ENCODE results near the gene MED8. TPM values are rescaled to one million over a fixed set of nuclear protein-coding genes. Genes with fewer than 3 reads are reported as not detected.

MED8 gene
- total RNA-seq, 5 donors from 2014 or later (not counting 1 experiment from before 2014, with no cell fraction given), result 11.4 to 32.9 (median 29.5) TPM

DNA sequence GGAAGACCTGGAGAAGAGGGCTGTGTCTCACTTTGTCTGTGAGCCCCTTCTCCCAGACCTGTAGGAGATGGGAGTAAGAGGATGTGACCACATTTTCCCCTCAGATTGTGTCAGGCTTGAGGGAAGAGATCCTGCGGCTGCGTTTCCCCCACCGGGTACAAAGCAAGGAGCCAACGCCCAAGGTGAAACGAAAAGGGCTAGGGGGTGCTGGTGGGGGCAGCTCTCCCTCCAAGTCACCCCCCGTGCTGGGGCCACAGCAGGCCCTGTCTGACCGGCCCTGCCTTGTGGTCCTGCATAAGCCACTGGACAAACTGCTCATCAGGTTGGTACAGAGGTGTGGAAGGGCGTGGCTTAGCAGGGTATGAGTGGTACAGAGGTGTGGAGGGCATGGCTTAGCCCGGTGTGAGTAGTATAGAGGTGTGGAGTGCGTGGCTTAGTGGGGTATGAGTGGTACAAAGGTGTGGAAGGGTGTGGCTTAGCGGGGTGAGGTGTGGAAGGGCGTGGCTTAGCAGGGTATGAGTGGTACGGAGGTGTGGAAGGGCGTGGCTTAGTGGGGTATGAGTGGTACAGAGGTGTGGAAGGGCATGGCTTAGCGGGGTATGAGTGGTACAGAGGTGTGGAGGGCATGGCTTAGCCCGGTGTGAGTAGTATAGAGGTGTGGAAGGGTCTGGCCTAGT lies 33.5 kb upstream of the MED8 start:
- ChIA-PET CTCF (no interaction called here), POLR2A (no interaction called here)
- Mint-ChIP-seq H3K4me1 (no peaks in the 10 kb centered on the region), H3K27ac (no peak overlapping the region), H3K36me3 (peaks cover 41% of the 10 kb centered on the region), H3K9me3 (no peaks in the 10 kb centered on the region), H3K4me3 (no peak overlapping the region), H3K27me3 (no peaks in the 10 kb centered on the region)
- WGBS (ENCODE audit: insufficient coverage), result 92% methylated on average over 14 of the region's 16 CpGs
- no peaks in the 10 kb centered on the region for H3K9me3 ChIP-seq
- no peaks in the 10 kb centered on the region for H3K27me3 ChIP-seq (replicated peaks in 1 of 2; ENCODE audit: control insufficient read depth in 2 of 2, extremely low read depth in 1 of 2, insufficient read depth in 2 of 2, low read length in 1 of 2)
- ATAC-seq (replicated peaks in 1 of 4), result no peak
- peaks cover 0 to 5% of the 10 kb centered on the region in 2 experiments for H3K4me1 ChIP-seq (ENCODE audit: control insufficient read depth in 1 of 2, extremely low read depth in 1 of 2, insufficient read depth in 2 of 2, low read length in 2 of 2)
- no peak overlapping the region for H3K4me3 ChIP-seq (ENCODE audit: control insufficient read depth in 1 of 2, extremely low read depth in 1 of 2, low read length in 1 of 2)
- peaks cover 13 to 95% of the 10 kb centered on the region in 2 donors for H3K36me3 ChIP-seq (ENCODE audit: control insufficient read depth in 2 of 2, extremely low read depth in 1 of 2, insufficient read depth in 1 of 2, low read length in 1 of 2)
- no peak for DNase-seq
- H3K27ac ChIP-seq (ENCODE audit: low read length), result no peak overlapping the region

- Histone ChIP-seq H3K27ac (ENCODE audit: low read length) (no peak overlapping the region), H3K4me3 (ENCODE audit: control insufficient read depth in 1 of 2, extremely low read depth in 1 of 2, low read length in 1 of 2) (no peak overlapping the region), H3K9me3 (no peaks in the 10 kb centered on the region), H3K4me1 (ENCODE audit: control insufficient read depth in 1 of 2, extremely low read depth in 1 of 2, insufficient read depth in 2 of 2, low read length in 2 of 2) (peaks cover 0 to 5% of the 10 kb centered on the region in 2 experiments), H3K36me3 (ENCODE audit: control insufficient read depth in 2 of 2, extremely low read depth in 1 of 2, insufficient read depth in 1 of 2, low read length in 1 of 2) (peaks cover 10 to 95% of the 10 kb centered on the region in 2 donors), H3K27me3 (replicated peaks in 1 of 2; ENCODE audit: control insufficient read depth in 2 of 2, extremely low read depth in 1 of 2, insufficient read depth in 2 of 2, low read length in 1 of 2) (no peaks in the 10 kb centered on the region)
- H3K27ac Mint-ChIP-seq, result peak overlapping the region in 1 of 2 donors; percentile 48
- CTCF ChIA-PET, result no interaction called here
- no peak for DNase-seq
- H3K27me3 Mint-ChIP-seq, result no peaks in the 10 kb centered on the region
- 91% methylated on average over 3 of the region's 12 CpGs for WGBS (ENCODE audit: insufficient coverage)
- peaks cover 33% of the 10 kb centered on the region for H3K36me3 Mint-ChIP-seq
- no peaks in the 10 kb centered on the region for H3K4me1 Mint-ChIP-seq
- no peak for ATAC-seq (replicated peaks in 1 of 4)
- H3K4me3 Mint-ChIP-seq, result no peak overlapping the region
- no peaks in the 10 kb centered on the region for H3K9me3 Mint-ChIP-seq
- POLR2A ChIA-PET, result no interaction called here
These were observed 32.6 kb upstream of the MED8 start for GRCh38 chr1:43421976-43422750.

GRCh38 chr1:43421396-43421795 lies 31.8 kb upstream of the MED8 start:
- no peak overlapping the region for H3K4me3 Mint-ChIP-seq
- H3K9me3 ChIP-seq, result no peaks in the 10 kb centered on the region
- H3K27me3 Mint-ChIP-seq, result no peaks in the 10 kb centered on the region
- ChIA-PET CTCF (no interaction called here), POLR2A (no interaction called here)
- DNase-seq (no peak), ATAC-seq (replicated peaks in 1 of 4) (no peak)
- no peak overlapping the region for H3K27ac Mint-ChIP-seq
- H3K9me3 Mint-ChIP-seq, result no peaks in the 10 kb centered on the region
- no peak overlapping the region for H3K4me3 ChIP-seq (ENCODE audit: control insufficient read depth in 1 of 2, extremely low read depth in 1 of 2, low read length in 1 of 2)
- no peaks in the 10 kb centered on the region for H3K4me1 Mint-ChIP-seq
- H3K36me3 Mint-ChIP-seq, result peaks cover 25% of the 10 kb centered on the region
- no peak overlapping the region for H3K27ac ChIP-seq (ENCODE audit: low read length)
- peaks cover 0 to 5% of the 10 kb centered on the region in 2 experiments for H3K4me1 ChIP-seq (ENCODE audit: control insufficient read depth in 1 of 2, extremely low read depth in 1 of 2, insufficient read depth in 2 of 2, low read length in 2 of 2)
- 94% methylated on average over 4 of the region's 6 CpGs for WGBS (ENCODE audit: insufficient coverage)
- H3K27me3 ChIP-seq (replicated peaks in 1 of 2; ENCODE audit: control insufficient read depth in 2 of 2, extremely low read depth in 1 of 2, insufficient read depth in 2 of 2, low read length in 1 of 2), result no peaks in the 10 kb centered on the region
- peaks cover 10 to 95% of the 10 kb centered on the region in 2 donors for H3K36me3 ChIP-seq (ENCODE audit: control insufficient read depth in 2 of 2, extremely low read depth in 1 of 2, insufficient read depth in 1 of 2, low read length in 1 of 2)

DNA sequence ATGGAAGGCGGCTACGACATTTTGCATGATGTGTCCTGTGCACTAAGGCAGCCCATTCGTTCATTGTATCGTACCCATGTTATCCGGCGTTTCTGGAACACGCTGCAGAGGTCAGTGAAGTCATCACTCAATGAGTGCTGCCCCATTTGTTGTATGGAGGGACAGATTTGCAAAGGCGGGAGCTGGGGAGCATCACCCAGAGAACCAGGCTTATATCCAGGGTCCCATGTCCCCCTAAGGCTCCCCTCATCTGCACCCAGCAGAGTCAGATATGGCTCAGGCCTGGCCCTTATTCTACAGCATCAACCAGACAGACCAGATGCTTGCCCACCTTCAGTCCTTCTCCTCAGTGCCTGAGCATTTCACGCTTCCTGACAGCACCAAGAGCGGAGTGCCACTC lies 31.3 kb upstream of the MED8 start:
- Histone ChIP-seq H3K4me1 (ENCODE audit: control insufficient read depth in 1 of 2, extremely low read depth in 1 of 2, insufficient read depth in 2 of 2, low read length in 2 of 2) (peaks cover 0 to 5% of the 10 kb centered on the region in 2 experiments), H3K9me3 (no peaks in the 10 kb centered on the region), H3K36me3 (ENCODE audit: control insufficient read depth in 2 of 2, extremely low read depth in 1 of 2, insufficient read depth in 1 of 2, low read length in 1 of 2) (peaks cover 13 to 95% of the 10 kb centered on the region in 2 donors), H3K27me3 (replicated peaks in 1 of 2; ENCODE audit: control insufficient read depth in 2 of 2, extremely low read depth in 1 of 2, insufficient read depth in 2 of 2, low read length in 1 of 2) (no peaks in the 10 kb centered on the region), H3K27ac (ENCODE audit: low read length) (no peak overlapping the region), H3K4me3 (ENCODE audit: control insufficient read depth in 1 of 2, extremely low read depth in 1 of 2, low read length in 1 of 2) (no peak overlapping the region)
- Mint-ChIP-seq H3K9me3 (no peaks in the 10 kb centered on the region), H3K4me1 (no peaks in the 10 kb centered on the region), H3K4me3 (no peak overlapping the region), H3K27ac (peak overlapping the region in 1 of 2 donors; percentile 61), H3K36me3 (peaks cover 25% of the 10 kb centered on the region), H3K27me3 (no peaks in the 10 kb centered on the region)
- WGBS (ENCODE audit: insufficient coverage), result over 99% methylated on average over 9 of the region's 10 CpGs
- no peak for ATAC-seq (replicated peaks in 1 of 4)
- no peak for DNase-seq
- ChIA-PET POLR2A (no interaction called here), CTCF (no interaction called here)

- ChIA-PET CTCF (interaction anchor here in 1 of 2 donors (0.7 kb wide), 1 partner anchor 193 kb away, joined by 3 read pairs; no protein-coding TSS in a partner anchor), POLR2A (no interaction called here)
- Histone ChIP-seq H3K4me3 (ENCODE audit: control insufficient read depth in 1 of 2, extremely low read depth in 1 of 2, low read length in 1 of 2) (no peak overlapping the region), H3K27me3 (replicated peaks in 1 of 2; ENCODE audit: control insufficient read depth in 2 of 2, extremely low read depth in 1 of 2, insufficient read depth in 2 of 2, low read length in 1 of 2) (no peaks in the 10 kb centered on the region), H3K27ac (ENCODE audit: low read length) (no peak overlapping the region), H3K4me1 (ENCODE audit: control insufficient read depth in 1 of 2, extremely low read depth in 1 of 2, insufficient read depth in 2 of 2, low read length in 2 of 2) (peaks cover 0 to 5% of the 10 kb centered on the region in 2 experiments), H3K9me3 (no peaks in the 10 kb centered on the region), H3K36me3 (ENCODE audit: control insufficient read depth in 2 of 2, extremely low read depth in 1 of 2, insufficient read depth in 1 of 2, low read length in 1 of 2) (peaks cover 15 to 95% of the 10 kb centered on the region in 2 donors)
- H3K27me3 Mint-ChIP-seq, result no peaks in the 10 kb centered on the region
- H3K4me1 Mint-ChIP-seq, result peaks cover 0 to 2% (median 0%) of the 10 kb centered on the region in 3 donors
- H3K4me3 Mint-ChIP-seq, result no peak overlapping the region
- no peaks in the 10 kb centered on the region for H3K9me3 Mint-ChIP-seq
- H3K36me3 Mint-ChIP-seq, result peaks cover 27% of the 10 kb centered on the region
- 99% methylated on average over 10 of the region's 13 CpGs for WGBS (ENCODE audit: insufficient coverage)
- peak overlapping the region in 1 of 2 donors; percentile 1 for H3K27ac Mint-ChIP-seq
- no peak for ATAC-seq (replicated peaks in 1 of 4)
- no peak for DNase-seq
These were observed 30.2 kb upstream of the MED8 start for GRCh38 chr1:43419627-43420425.

- no peak overlapping the region for H3K4me3 Mint-ChIP-seq
- peaks cover 0 to 7% (median 2%) of the 10 kb centered on the region in 3 donors for H3K4me1 Mint-ChIP-seq
- ChIA-PET CTCF (interaction anchor here in 1 of 2 donors (0.6 kb wide), 1 partner anchor 200 kb away, joined by 5 read pairs; no protein-coding TSS in a partner anchor), POLR2A (no interaction called here)
- Histone ChIP-seq H3K4me3 (ENCODE audit: control insufficient read depth in 1 of 2, extremely low read depth in 1 of 2, low read length in 1 of 2) (no peak overlapping the region), H3K27me3 (replicated peaks in 1 of 2; ENCODE audit: control insufficient read depth in 2 of 2, extremely low read depth in 1 of 2, insufficient read depth in 2 of 2, low read length in 1 of 2) (no peaks in the 10 kb centered on the region), H3K36me3 (ENCODE audit: control insufficient read depth in 2 of 2, extremely low read depth in 1 of 2, insufficient read depth in 1 of 2, low read length in 1 of 2) (peaks cover 15 to 88% of the 10 kb centered on the region in 2 donors), H3K9me3 (no peaks in the 10 kb centered on the region), H3K27ac (ENCODE audit: low read length) (no peak overlapping the region), H3K4me1 (ENCODE audit: control insufficient read depth in 1 of 2, extremely low read depth in 1 of 2, insufficient read depth in 2 of 2, low read length in 2 of 2) (peaks cover 0 to 5% of the 10 kb centered on the region in 2 experiments)
- H3K27me3 Mint-ChIP-seq, result no peaks in the 10 kb centered on the region
- 100% methylated on average over 1 of the region's 4 CpGs for WGBS (ENCODE audit: insufficient coverage)
- peaks cover 26% of the 10 kb centered on the region for H3K36me3 Mint-ChIP-seq
- no peaks in the 10 kb centered on the region for H3K9me3 Mint-ChIP-seq
- ATAC-seq (replicated peaks in 1 of 4) (no peak), DNase-seq (no peak)
- H3K27ac Mint-ChIP-seq, result no peak overlapping the region
These were observed 29.3 kb upstream of the MED8 start for GRCh38 chr1:43418858-43419257.

Data from T-cell (primary cell).